Right cardiac atrium (tissue), 5 donors: ENCODE results near the gene USP28. TPM values are rescaled to one million over a fixed set of nuclear protein-coding genes. Genes with fewer than 3 reads are reported as not detected.
"Not testable (repeated sequence)": the region's sequence is repeated elsewhere in the genome, so short reads cannot be mapped to it uniquely, and the experiment has no call there.

Source experiments
- ATAC-seq, 2 donors: fragments of 200-7000 bp; cut with Tn5 transposase; one replicate each; pipeline versions ENCODE4 v1.8.0 to v1.9.1; 2020; ENCODE audit warnings: moderate library complexity in 2 of 2, mild to moderate bottlenecking in 1 of 2
- DNase-seq, 3 donors: peaks; one replicate each; pipeline ENCODE4 v3.0.0-alpha.2; 2020
- H3K27ac ChIP-seq: one replicate; pipeline ENCODE4 v1.5.1; 2013; ENCODE audit warnings: mild to moderate bottlenecking, low read length, control low read depth, moderate library complexity
- H3K27me3 ChIP-seq: one replicate; pipeline ENCODE4 v1.6.1; 2013; ENCODE audit not compliant: control insufficient read depth, insufficient read depth
- H3K4me1 ChIP-seq: one replicate; pipeline ENCODE4 v1.6.1; 2013; ENCODE audit warnings: low read length; ENCODE audit not compliant: control insufficient read depth, insufficient read depth
- H3K4me3 ChIP-seq: one replicate; pipeline ENCODE4 v1.5.1; 2013; ENCODE audit warnings: low read length, control low read depth
- H3K9me3 ChIP-seq: one replicate; pipeline ENCODE4 v1.6.1; 2013; ENCODE audit warnings: low read length; ENCODE audit not compliant: control insufficient read depth
- WGBS: extraction: QIAGEN DNeasy Blood & Tissue Kit; methylation state at CpG from one replicate; pipeline ENCODE4 v1.1.7; 2013; 5-methylcytosine and 5-hydroxymethylcytosine counted together
- intact Hi-C, 4 donors: fragments of 100-400 bp; cut with DNase I; formaldehyde crosslinking; loops; one replicate each; pipeline versions ENCODE4 v1.11.0 to v1.14.0; 2022 to 2023
- polyA plus RNA-seq: library from polyadenylated mRNA; stranded (reverse); fragments of 200-250 nt; gene quantifications from one replicate; pipeline ENCODE4 v1.2.3, GENCODE V29; 2013
- total RNA-seq, 4 donors: library from RNA; stranded (reverse); fragmentation: NEBNext Ultra II Directional; extraction: Animal tissue kit (Norgen Biotek cat#: 25700); gene quantifications; one replicate each; pipeline ENCODE4 v1.2.1, GENCODE V29; 2021
- donor health status: healthy with polysubstance abuse.
- donor health status: DM: no; HTN: yes; CAD: no.
- donor health status: DM: no; HTN: no; CAD: no.
- donor health status: DM: no; HTN: yes; CAD: no; lungs with severe emphysema.
- donor health status: DM: yes; HTN: yes; CAD: no.

USP28 gene
- total and polyA plus RNA-seq, 5 donors, result 39.8 to 109 (median 99.3) TPM

DNA sequence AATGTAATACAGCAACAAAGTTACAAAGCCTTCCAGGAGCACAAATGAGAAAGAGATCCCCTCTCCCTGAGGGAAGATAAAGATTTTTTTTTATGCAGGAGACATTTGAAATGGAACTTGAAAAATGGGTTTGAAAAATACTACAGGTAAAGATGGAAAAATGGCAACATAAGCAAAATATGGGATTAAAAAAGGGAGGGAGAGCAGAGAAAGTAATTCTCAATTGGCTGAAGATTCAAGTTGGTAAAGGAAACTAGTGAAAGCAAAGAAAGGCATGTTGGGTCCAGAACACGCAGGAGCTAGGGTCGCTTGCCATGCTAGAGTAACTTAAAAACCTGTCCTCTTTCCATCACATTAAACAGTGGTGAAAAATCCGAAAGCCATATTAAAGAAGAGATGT is 103.4 kb downstream of the USP28 start:
- H3K27me3 ChIP-seq, result no peaks in the 10 kb centered on the region
- H3K4me3 ChIP-seq, result peak overlapping the region; percentile 65
- H3K4me1 ChIP-seq, result peaks cover 2% of the 10 kb centered on the region
- H3K27ac ChIP-seq, result no peak overlapping the region
- DNase-seq (no peak), ATAC-seq (no peak)
- 76% methylated on average over 3 of the region's 3 CpGs for whole genome bisulfite sequencing
- H3K9me3 ChIP-seq, result no peaks in the 10 kb centered on the region
- intact Hi-C loops, result no loop called here

DNA sequence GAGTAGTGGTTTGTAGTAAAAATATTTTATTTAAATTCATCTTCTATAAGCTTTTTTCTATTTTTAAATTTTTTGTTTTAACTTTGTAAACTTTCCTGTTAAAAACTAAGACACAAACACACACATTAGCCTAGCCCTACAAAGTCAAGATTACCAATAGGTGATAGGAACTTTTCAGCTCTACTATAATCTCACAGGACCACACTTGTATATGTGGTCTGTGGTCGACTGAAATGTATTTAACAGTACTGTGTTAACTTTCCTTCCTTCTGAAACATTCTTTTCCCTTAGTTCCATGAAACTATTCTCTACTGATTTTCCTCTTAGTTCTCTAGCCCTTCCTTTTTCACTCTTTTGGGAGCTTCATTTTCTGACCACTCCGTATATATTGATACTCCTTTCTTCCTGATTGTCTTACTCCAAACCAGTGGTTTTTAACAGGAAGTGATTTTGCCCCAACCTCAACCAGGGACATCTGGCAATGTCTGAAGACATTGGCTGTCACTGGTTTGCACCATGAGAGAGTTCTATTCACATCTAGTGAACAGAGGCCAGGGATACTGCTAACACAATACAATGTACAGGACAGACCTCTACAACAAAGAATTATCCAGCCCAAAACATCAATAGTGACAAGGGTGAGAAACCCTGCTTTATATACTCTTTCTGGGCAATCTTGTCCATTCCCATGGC is 110.7 kb downstream of the USP28 start:
- Histone ChIP-seq H3K9me3 (no peaks in the 10 kb centered on the region), H3K4me3 (no peak overlapping the region), H3K27ac (no peak overlapping the region), H3K4me1 (no peaks in the 10 kb centered on the region), H3K27me3 (no peaks in the 10 kb centered on the region)
- no peak for ATAC-seq
- 89% methylated on average over 2 of the region's 2 CpGs for WGBS
- DNase-seq, result no peak
- intact Hi-C loops, result no loop called here

DNA sequence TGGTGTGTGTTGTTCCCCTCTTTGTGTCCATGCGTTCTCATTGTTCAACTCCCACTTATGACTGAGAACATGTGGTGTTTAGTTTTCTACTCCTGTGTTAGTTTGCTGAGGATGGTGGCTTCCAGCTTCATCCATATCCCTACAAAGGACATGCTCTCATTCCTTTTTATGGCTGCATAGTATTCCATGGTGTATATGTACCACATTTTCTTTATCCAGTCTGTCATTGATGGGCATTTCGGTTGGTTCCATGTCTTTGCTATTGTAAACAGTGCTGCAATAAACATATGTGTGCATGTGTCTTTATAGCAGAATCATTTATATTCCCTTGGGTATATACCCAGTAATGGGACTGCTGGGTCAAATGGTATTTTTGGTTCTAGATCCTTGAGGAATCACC is 112.3 kb downstream of the USP28 start:
- intact Hi-C loops, ATAC-seq, DNase-seq, H3K4me1 ChIP-seq, H3K27ac ChIP-seq, H3K4me3 ChIP-seq, H3K9me3 ChIP-seq, H3K27me3 ChIP-seq: not testable (repeated sequence)
- 95% methylated on average over 2 of the region's 2 CpGs for WGBS

DNA sequence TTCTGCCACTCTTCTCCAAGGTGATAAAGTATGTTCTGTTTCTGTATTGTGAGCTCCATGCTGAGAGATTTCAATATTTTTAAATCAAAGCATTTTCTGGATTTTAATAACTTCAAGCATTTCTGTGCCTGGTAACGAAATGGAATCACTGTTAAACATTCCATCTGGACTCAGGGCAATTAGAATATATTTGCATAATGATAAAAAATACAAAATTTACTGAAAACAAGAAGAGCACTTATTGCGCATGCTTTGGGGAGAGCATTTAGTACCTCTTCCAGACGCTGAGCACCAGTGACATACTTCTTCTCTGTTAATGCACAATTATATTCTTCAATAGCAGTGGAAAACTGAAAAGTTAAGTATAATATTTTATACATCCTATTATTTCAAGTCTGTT is 115.1 kb downstream of the USP28 start:
- no peak for DNase-seq
- no peaks in the 10 kb centered on the region for H3K9me3 ChIP-seq
- H3K4me1 ChIP-seq, result no peaks in the 10 kb centered on the region
- no peaks in the 10 kb centered on the region for H3K27me3 ChIP-seq
- H3K27ac ChIP-seq, result no peak overlapping the region
- ATAC-seq, result no peak
- 93% methylated on average over 3 of the region's 3 CpGs for WGBS
- intact Hi-C loops, result no loop called here
- H3K4me3 ChIP-seq, result no peak overlapping the region

DNA sequence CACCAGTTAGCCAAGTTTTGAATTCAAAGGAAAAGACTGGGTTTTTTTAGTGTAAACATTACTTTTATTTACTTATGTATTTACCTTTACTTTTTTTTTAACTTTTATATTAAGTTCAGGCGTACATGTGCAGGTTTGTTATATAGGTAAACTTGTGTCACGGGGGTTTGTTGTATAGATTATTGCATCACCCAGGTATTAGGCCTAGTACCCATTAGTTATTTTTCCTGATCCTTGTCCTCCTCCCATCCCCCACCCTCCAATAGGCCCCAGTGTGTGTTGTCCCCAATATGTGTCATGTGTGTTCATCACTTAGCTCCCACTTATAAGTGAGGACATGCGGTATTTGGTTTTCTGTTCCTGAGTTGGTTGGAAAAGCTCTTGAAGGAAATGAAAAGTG is 122.4 kb downstream of the USP28 start:
- Histone ChIP-seq H3K9me3 (no peaks in the 10 kb centered on the region), H3K4me1 (no peaks in the 10 kb centered on the region), H3K4me3 (no peak overlapping the region), H3K27me3 (no peaks in the 10 kb centered on the region), H3K27ac (no peak overlapping the region)
- DNase-seq (no peak), ATAC-seq (no peak)
- intact Hi-C loops, result no loop called here
- WGBS, result 98% methylated on average over 3 of the region's 3 CpGs

Other genes with a start within 250 kb of the USP28 start
- under 1 TPM; 0.17 to 0.65 (median 0.39) TPM for gene TMPRSS5, start 169.3 kb downstream of the USP28 start, total RNA-seq
- gene TMPRSS5, start 169.3 kb downstream of the USP28 start, polyA plus RNA-seq, result 1.6 TPM
- gene ZW10, start 101.9 kb downstream of the USP28 start, total RNA-seq, result 10 to 100 TPM in 1 of 4 donors, 1 to 10 TPM in 3; 9.1 to 10.2 (median 9.5) TPM
- 4.2 TPM for gene ZW10, start 101.9 kb downstream of the USP28 start, polyA plus RNA-seq
- not detected for gene CLDN25, start 95.8 kb downstream of the USP28 start, total RNA-seq
- not detected for gene CLDN25, start 95.8 kb downstream of the USP28 start, polyA plus RNA-seq
- not detected for gene HTR3B, start 29.2 kb upstream of the USP28 start, total RNA-seq
- gene HTR3B, start 29.2 kb upstream of the USP28 start, polyA plus RNA-seq, result not detected
- gene HTR3A, start 99.5 kb upstream of the USP28 start, total RNA-seq, result not detected
- 0.09 TPM for gene HTR3A, start 99.5 kb upstream of the USP28 start, polyA plus RNA-seq
- 10 to 100 TPM; 61.5 to 89.7 (median 79.4) TPM for gene ZBTB16, start 184.1 kb upstream of the USP28 start, total RNA-seq
- 49.8 TPM for gene ZBTB16, start 184.1 kb upstream of the USP28 start, polyA plus RNA-seq